ENCODE measurements around the gene GART.

The GART gene

GRCh38 chr21:33491373-33492102 lies 50.4 kb downstream of the GART start, which contains the start of gene DNAJC28:
Gene DNAJC28 (minus strand): TSS chr21:33491716. CDS start chr21:33489393, 2,323 bp downstream.
- H3K4me2 ChIP-seq: peak within 1 kb of the TSS; percentile 76 to 95 (median 84)
- H4K20me1 ChIP-seq: no peaks in the 10 kb centered on the region
- TF ChIP-seq Cebpa-rat (IDR thresholded peaks at IDR 0.05): no peak
- H3K4me1 ChIP-seq: peaks cover 12 to 21% (median 15%) of the 10 kb centered on the region in 10 experiments
- H3K4me3 ChIP-seq: peak within 1 kb of the TSS; percentile 68 to 78 (median 71)
- H3K27ac ChIP-seq: peak within 1 kb of the TSS; percentile 57 to 94 (median 70)
- H3K9me3 ChIP-seq (replicated peaks in 1 of 11): no peaks in the 10 kb centered on the region
- H3K27me3 ChIP-seq: no peaks in the 10 kb centered on the region
- H3K9ac ChIP-seq: peak within 1 kb of the TSS; percentile 70 to 95 (median 84)
- H3K36me3 ChIP-seq: peaks cover 0 to 6% (median 0%) of the 10 kb centered on the region in 11 experiments; a peak in 1 of 22 replicates

- H4K20me1 ChIP-seq: no peaks in the 10 kb centered on the region
- H3K4me3 ChIP-seq: peak overlapping the region; percentile 68 to 78 (median 71)
- peaks cover 0 to 6% (median 0%) of the 10 kb centered on the region in 11 experiments; a peak in 1 of 22 replicates for H3K36me3 ChIP-seq
- peak overlapping the region; percentile 70 to 95 (median 84) for H3K9ac ChIP-seq
- peak overlapping the region in 10 of 11 experiments; percentile 57 to 94 (median 76); a peak in 17 of 22 replicates for H3K27ac ChIP-seq
- H3K27me3 ChIP-seq: no peaks in the 10 kb centered on the region
- TF ChIP-seq Cebpa-rat (IDR thresholded peaks at IDR 0.05): no peak
- H3K9me3 ChIP-seq (replicated peaks in 1 of 11): no peaks in the 10 kb centered on the region
- peak overlapping the region; percentile 76 to 95 (median 84) for H3K4me2 ChIP-seq
- peaks cover 12 to 21% (median 15%) of the 10 kb centered on the region in 10 experiments for H3K4me1 ChIP-seq
Observed at GRCh38 chr21:33490991-33491372, 50.9 kb downstream of the GART start.

GRCh38 chr21:33488936-33489335 lies 53.0 kb downstream of the GART start:
- Histone ChIP-seq H4K20me1 (no peaks in the 10 kb centered on the region), H3K36me3 (peaks cover 0 to 6% (median 0%) of the 10 kb centered on the region in 11 experiments; a peak in 1 of 22 replicates), H3K27ac (no peak overlapping the region), H3K9me3 (replicated peaks in 1 of 11) (no peaks in the 10 kb centered on the region), H3K4me2 (no peak overlapping the region), H3K4me1 (peaks cover 12 to 21% (median 15%) of the 10 kb centered on the region in 10 experiments), H3K4me3 (no peak overlapping the region), H3K27me3 (no peaks in the 10 kb centered on the region), H3K9ac (no peak overlapping the region)
- no peak for TF ChIP-seq Cebpa-rat (IDR thresholded peaks at IDR 0.05)

GRCh38 chr21:33487996-33488395 lies 53.9 kb downstream of the GART start:
- TF ChIP-seq Cebpa-rat (IDR thresholded peaks at IDR 0.05): no peak
- H4K20me1 ChIP-seq: no peaks in the 10 kb centered on the region
- no peak overlapping the region for H3K9ac ChIP-seq
- no peak overlapping the region for H3K4me3 ChIP-seq
- peaks cover 12 to 17% (median 15%) of the 10 kb centered on the region in 10 experiments for H3K4me1 ChIP-seq
- H3K27me3 ChIP-seq: no peaks in the 10 kb centered on the region
- H3K27ac ChIP-seq: no peak overlapping the region
- H3K36me3 ChIP-seq: peaks cover 0 to 6% (median 0%) of the 10 kb centered on the region in 11 experiments; a peak in 1 of 22 replicates
- no peak overlapping the region for H3K4me2 ChIP-seq
- no peaks in the 10 kb centered on the region for H3K9me3 ChIP-seq (replicated peaks in 1 of 11)

GRCh38 chr21:33481314-33481943 lies 60.5 kb downstream of the GART start:
- no peaks in the 10 kb centered on the region for H3K27me3 ChIP-seq
- 0 out of 22 replicates have a peak overlapping the region, but pooled peaks of 1 of the 11 experiments have one; percentile 99 for H3K27ac ChIP-seq
- no peak for TF ChIP-seq Cebpa-rat (IDR thresholded peaks at IDR 0.05)
- peak overlapping the region in 8 of 11 experiments; percentile 75 to 97 (median 83); a peak in 11 of 22 replicates for H3K4me2 ChIP-seq
- no peaks in the 10 kb centered on the region for H3K9me3 ChIP-seq (replicated peaks in 1 of 11)
- H3K36me3 ChIP-seq: 0 out of 22 replicates have a peak, but pooled peaks cover 0 to 5% (median 0%) of the 10 kb centered on the region in 11 experiments
- H3K4me3 ChIP-seq: peak overlapping the region in 3 of 10 experiments; percentile 73 to 95 (median 85); a peak in 4 of 20 replicates
- H4K20me1 ChIP-seq: peaks cover 0 to 11% (median 3%) of the 10 kb centered on the region in 11 experiments; a peak in 6 of 22 replicates
- peaks cover 13 to 25% (median 15%) of the 10 kb centered on the region in 10 experiments for H3K4me1 ChIP-seq
- peak overlapping the region in 1 of 11 experiments; percentile 99; a peak in 1 of 22 replicates for H3K9ac ChIP-seq

GRCh38 chr21:33480481-33481103 lies 61.3 kb downstream of the GART start:
- no peak for TF ChIP-seq Cebpa-rat (IDR thresholded peaks at IDR 0.05)
- peak overlapping the region; percentile 80 to 99 (median 89) for H3K9ac ChIP-seq
- H4K20me1 ChIP-seq: peaks cover 0 to 11% (median 3%) of the 10 kb centered on the region in 11 experiments; a peak in 8 of 22 replicates
- peaks cover 13 to 25% (median 15%) of the 10 kb centered on the region in 10 experiments for H3K4me1 ChIP-seq
- peak overlapping the region; percentile 65 to 99 (median 90) for H3K4me3 ChIP-seq
- peak overlapping the region; percentile 80 to 99 (median 86) for H3K27ac ChIP-seq
- peak overlapping the region; percentile 72 to 97 (median 81) for H3K4me2 ChIP-seq
- H3K9me3 ChIP-seq (replicated peaks in 1 of 11): no peaks in the 10 kb centered on the region
- H3K36me3 ChIP-seq: 0 out of 22 replicates have a peak, but pooled peaks cover 0 to 5% (median 0%) of the 10 kb centered on the region in 11 experiments
- H3K27me3 ChIP-seq: no peaks in the 10 kb centered on the region

- H3K27me3 ChIP-seq: no peaks in the 10 kb centered on the region
- no peak for TF ChIP-seq Cebpa-rat (IDR thresholded peaks at IDR 0.05)
- H3K4me3 ChIP-seq: peak within 1 kb of the TSS; percentile 78 to 99 (median 90)
- H3K4me1 ChIP-seq: peaks cover 13 to 25% (median 15%) of the 10 kb centered on the region in 10 experiments
- no peaks in the 10 kb centered on the region for H3K9me3 ChIP-seq (replicated peaks in 1 of 11)
- 0 out of 22 replicates have a peak, but pooled peaks cover 0 to 5% (median 0%) of the 10 kb centered on the region in 11 experiments for H3K36me3 ChIP-seq
- peak within 1 kb of the TSS; percentile 87 to 99 (median 95) for H3K9ac ChIP-seq
- H3K27ac ChIP-seq: peak within 1 kb of the TSS; percentile 88 to 99 (median 95)
- peaks cover 0 to 11% (median 3%) of the 10 kb centered on the region in 11 experiments; a peak in 8 of 22 replicates for H4K20me1 ChIP-seq
- peak within 1 kb of the TSS; percentile 77 to 99 (median 90) for H3K4me2 ChIP-seq
Observed at GRCh38 chr21:33479679-33480480, 62.0 kb downstream of the GART start, which contains the start of gene TMEM50B. Gene TMEM50B (minus strand): TSS chr21:33479974. CDS start chr21:33468885, 11,089 bp downstream.

Measured in BLaER1 treated with 17β-estradiol and CSF1 and Interleukin-3, amounts not matched to agents 10 nM and 100 nM (cell line).